Retinal pigment epithelial cell (primary cell): ENCODE data around the gene USP54.

Experiments
- DNase-seq: peaks from one replicate; pipeline ENCODE4 v3.0.0-alpha.2; 2010; ENCODE audit warnings: low read depth
- H3K4me3 ChIP-seq: 2 replicates; pipeline ENCODE4 v1.5.1; 2011; ENCODE audit warnings: mild to moderate bottlenecking, low read length, control low read depth, moderate library complexity
- TF ChIP-seq, protein P1 (sequence below): conservative IDR thresholded peaks from 2 replicates; pipeline ENCODE4 v1.5.1; 2011; ENCODE audit warnings: low read depth, low read length, control low read depth, inconsistent platforms

Gene USP54

DNA sequence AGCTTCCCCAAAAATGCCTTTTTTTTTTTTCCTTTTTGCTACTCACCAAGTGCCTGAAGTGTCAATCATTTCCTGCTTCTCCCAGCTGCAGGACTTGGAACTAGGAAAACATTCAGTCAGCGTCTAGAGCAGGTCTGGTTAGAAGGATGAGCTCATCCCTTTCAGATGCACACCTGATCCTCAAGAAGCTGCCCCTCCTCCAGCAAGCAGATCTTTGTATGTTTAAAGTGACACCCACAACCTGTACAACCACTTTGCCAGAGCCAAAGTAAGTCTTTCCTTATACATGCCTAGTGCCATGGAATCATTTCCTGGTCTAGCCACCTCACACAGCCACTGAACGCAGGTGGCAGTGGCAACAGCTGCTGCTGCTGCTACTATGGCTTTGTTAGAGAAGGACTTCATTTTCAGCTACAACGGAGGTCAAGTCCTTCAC lies 10.4 kb upstream of the USP54 start:
- no peak for DNase-seq

GRCh38 chr10:73597346-73597745 lies 6.2 kb upstream of the USP54 start:
- TF ChIP-seq, protein P1, sequence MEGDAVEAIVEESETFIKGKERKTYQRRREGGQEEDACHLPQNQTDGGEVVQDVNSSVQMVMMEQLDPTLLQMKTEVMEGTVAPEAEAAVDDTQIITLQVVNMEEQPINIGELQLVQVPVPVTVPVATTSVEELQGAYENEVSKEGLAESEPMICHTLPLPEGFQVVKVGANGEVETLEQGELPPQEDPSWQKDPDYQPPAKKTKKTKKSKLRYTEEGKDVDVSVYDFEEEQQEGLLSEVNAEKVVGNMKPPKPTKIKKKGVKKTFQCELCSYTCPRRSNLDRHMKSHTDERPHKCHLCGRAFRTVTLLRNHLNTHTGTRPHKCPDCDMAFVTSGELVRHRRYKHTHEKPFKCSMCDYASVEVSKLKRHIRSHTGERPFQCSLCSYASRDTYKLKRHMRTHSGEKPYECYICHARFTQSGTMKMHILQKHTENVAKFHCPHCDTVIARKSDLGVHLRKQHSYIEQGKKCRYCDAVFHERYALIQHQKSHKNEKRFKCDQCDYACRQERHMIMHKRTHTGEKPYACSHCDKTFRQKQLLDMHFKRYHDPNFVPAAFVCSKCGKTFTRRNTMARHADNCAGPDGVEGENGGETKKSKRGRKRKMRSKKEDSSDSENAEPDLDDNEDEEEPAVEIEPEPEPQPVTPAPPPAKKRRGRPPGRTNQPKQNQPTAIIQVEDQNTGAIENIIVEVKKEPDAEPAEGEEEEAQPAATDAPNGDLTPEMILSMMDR, result no peak
- H3K4me3 ChIP-seq, result no peak overlapping the region
- no peak for DNase-seq

More for the DNA sequence above, 10.4 kb upstream of the USP54 start:
- H3K4me3 ChIP-seq, result no peak overlapping the region
- TF ChIP-seq, protein P1, result no peak

DNA sequence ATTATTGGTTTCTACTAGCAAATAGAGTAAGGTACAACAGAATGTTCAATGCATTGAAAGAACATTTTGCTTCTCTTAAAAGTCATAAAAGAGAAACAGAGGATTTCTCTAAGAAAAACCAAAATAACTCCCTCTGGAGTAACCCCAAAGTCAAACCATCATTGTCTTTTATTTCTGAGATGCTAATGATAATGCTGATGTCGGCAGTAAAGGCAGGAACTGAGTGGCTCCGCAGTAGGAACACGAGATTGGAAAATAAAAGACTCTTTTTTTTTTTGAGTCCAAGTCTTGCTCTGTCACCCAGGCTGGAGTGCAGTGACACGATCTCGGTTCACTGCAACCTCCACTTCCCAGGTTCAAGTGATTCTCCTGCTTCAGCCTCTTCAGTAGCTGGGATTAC lies 2.7 kb upstream of the USP54 start:
- no peak overlapping the region for H3K4me3 ChIP-seq
- TF ChIP-seq, protein P1, result no peak
- no peak for DNase-seq

GRCh38 chr10:73593110-73593509 lies 2.0 kb upstream of the USP54 start:
- no peak overlapping the region for H3K4me3 ChIP-seq
- TF ChIP-seq, protein P1, result no peak
- DNase-seq, result no peak

DNA sequence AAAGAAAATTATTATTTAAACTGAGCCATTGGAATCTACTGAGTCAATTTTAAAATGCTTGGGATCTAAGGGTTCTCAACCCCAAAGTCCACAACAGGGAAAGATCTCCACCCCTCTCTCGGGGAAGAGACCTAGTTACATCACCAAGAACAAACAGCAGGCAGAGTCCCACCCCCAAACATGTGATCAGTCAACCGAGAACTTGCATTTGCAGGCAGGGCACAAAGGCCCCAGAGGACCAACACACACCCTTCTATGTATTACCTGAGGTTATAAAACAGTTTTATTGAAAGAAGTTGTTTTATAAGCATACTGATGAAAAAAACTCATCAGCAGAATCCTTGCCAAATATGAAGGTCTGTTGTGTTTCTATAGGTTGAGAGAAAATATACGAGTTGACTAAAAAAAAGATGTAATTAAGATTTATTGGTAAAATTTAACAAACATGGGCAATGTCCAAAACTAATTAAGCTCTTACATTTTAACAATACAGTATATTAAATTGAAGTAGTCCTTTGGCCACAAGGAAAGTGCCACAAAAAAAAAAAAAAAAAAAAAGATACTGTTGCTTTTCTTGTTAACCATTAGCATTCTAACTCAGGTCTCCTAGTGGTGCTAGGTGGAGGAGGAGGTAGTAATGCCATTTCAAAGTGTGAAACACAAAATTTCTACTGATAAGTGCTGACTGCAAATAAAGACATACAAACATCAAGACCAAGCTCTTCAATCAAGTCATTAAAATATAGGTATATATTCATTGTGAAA lies 975 bp upstream of the USP54 start:
- TF ChIP-seq, protein P1, result no peak
- no peak overlapping the region for H3K4me3 ChIP-seq

GRCh38 chr10:73589563-73590126 lies 1.5 kb downstream of the USP54 start:
- TF ChIP-seq, protein P1, result no peak
- DNase-seq, result peak; percentile 66
- H3K4me3 ChIP-seq, result peak overlapping the region; percentile 28

More for the DNA sequence above, 975 bp upstream of the USP54 start:
- peak; percentile 54 for DNase-seq

DNA sequence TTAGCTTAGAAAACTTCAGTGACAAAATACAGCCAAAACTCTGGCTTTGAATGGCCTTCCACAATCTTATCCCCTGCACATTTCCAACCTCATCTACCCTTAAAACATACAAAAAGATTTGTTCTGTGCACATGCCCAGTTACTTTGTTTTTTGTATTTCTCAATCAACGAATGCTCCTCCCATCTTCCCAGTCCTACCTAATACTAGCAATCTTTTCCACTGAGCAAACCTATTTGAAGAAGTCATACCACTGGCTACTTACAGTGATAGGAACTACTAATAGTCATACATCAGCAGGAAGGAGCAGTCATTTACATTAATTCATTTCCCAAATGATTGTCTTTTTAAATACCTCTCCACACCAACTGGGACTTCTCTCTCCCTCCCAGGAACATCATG lies 2.5 kb downstream of the USP54 start:
- peak overlapping the region; percentile 23 for H3K4me3 ChIP-seq
- DNase-seq, result no peak
- TF ChIP-seq, protein P1, result no peak
